Calu3 (cell line): ENCODE results near the gene NADK2. TPM values are rescaled to one million over a fixed set of nuclear protein-coding genes. Genes with fewer than 3 reads are reported as not detected.

Experiments
- BruUV-seq: library from RNA; stranded (reverse); fragments of 400-500 nt; replicated peaks from 2 replicates; lab custom pipeline; 2021; lab: Mats Ljungman, UMichigan
- CTCF ChIA-PET: fragments of 300-600 bp; sonication (Branson Sonifier 250); formaldehyde crosslinking; loops from one replicate; lab custom pipeline; 2022; ENCODE audit warnings: antibody characterized with exemption; lab: Charles Lee
- DNase-seq: peaks from one replicate; pipeline ENCODE4 v3.0.0; 2022
- H3K27ac Mint-ChIP-seq: one replicate; pipeline ENCODE4 v1.8.0; 2022; ENCODE audit warnings: mixed read lengths; ENCODE audit not compliant: unreplicated experiment
- H3K27me3 Mint-ChIP-seq: one replicate; pipeline ENCODE4 v1.8.0; 2022; ENCODE audit warnings: mixed read lengths; ENCODE audit not compliant: unreplicated experiment
- H3K36me3 Mint-ChIP-seq: one replicate; pipeline ENCODE4 v1.8.0; 2022; ENCODE audit warnings: mild to moderate bottlenecking, moderate library complexity, mixed read lengths; ENCODE audit not compliant: insufficient read depth, unreplicated experiment
- H3K4me1 Mint-ChIP-seq: one replicate; pipeline ENCODE4 v1.8.0; 2022; ENCODE audit warnings: mild to moderate bottlenecking, low read depth, mixed read lengths; ENCODE audit not compliant: unreplicated experiment
- H3K4me3 Mint-ChIP-seq: one replicate; pipeline ENCODE4 v1.8.0; 2022; ENCODE audit warnings: mild to moderate bottlenecking, low read depth, moderate library complexity, mixed read lengths; ENCODE audit not compliant: unreplicated experiment
- H3K9me3 Mint-ChIP-seq: one replicate; pipeline ENCODE4 v1.8.0; 2022; ENCODE audit warnings: low read depth, mixed read lengths; ENCODE audit not compliant: unreplicated experiment
- intact Hi-C: fragments of 100-400 bp; cut with micrococcal nuclease; formaldehyde crosslinking; loops from one replicate; pipeline ENCODE4 v1.10.0; 2022; ENCODE audit not compliant: unreplicated experiment
- total RNA-seq: library from RNA; stranded (reverse); gene quantifications from 2 replicates; pipeline ENCODE4 v1.2.3, GENCODE V29; 2022
- TF ChIP-seq, protein P1 (sequence below): fragments of 200-600 bp; IDR thresholded peaks from one replicate; pipeline ENCODE4 v1.8.0; 2022; ENCODE audit warnings: antibody characterized with exemption; ENCODE audit not compliant: unreplicated experiment

Gene NADK2
- total RNA-seq, 1 experiment from 2014 or later, result 18.8 TPM

DNA sequence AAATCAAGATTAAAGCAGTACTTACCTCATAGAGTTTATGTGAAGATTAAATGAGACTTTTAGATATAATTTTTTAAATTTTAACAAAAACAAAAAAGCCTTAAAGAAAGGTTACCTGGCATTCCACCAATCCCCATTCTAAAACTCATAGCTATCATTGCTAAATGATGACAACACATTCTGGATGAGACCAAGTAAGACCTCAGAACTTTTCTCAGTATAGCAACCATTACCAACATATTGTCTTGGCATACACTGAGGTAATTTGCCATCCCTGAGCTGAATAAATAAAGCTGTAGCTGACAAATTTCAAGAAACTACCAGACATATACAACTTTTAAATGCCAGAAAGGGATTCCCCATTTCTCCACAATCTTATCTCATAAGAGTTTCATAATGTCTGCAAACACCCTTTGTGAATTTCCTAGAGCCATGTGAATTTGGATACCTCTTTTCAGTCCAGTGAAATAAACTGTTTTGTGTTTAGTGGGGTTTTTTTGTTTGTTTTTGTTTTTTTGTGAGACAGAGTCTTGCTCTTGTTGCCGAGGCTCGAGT is 30.5 kb upstream of the NADK2 start:
- TF ChIP-seq, protein P1, sequence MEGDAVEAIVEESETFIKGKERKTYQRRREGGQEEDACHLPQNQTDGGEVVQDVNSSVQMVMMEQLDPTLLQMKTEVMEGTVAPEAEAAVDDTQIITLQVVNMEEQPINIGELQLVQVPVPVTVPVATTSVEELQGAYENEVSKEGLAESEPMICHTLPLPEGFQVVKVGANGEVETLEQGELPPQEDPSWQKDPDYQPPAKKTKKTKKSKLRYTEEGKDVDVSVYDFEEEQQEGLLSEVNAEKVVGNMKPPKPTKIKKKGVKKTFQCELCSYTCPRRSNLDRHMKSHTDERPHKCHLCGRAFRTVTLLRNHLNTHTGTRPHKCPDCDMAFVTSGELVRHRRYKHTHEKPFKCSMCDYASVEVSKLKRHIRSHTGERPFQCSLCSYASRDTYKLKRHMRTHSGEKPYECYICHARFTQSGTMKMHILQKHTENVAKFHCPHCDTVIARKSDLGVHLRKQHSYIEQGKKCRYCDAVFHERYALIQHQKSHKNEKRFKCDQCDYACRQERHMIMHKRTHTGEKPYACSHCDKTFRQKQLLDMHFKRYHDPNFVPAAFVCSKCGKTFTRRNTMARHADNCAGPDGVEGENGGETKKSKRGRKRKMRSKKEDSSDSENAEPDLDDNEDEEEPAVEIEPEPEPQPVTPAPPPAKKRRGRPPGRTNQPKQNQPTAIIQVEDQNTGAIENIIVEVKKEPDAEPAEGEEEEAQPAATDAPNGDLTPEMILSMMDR, result no peak
- CTCF ChIA-PET, result no interaction called here
- H3K36me3 Mint-ChIP-seq, result no peaks in the 10 kb centered on the region
- DNase-seq, result no peak
- H3K27me3 Mint-ChIP-seq, result peaks cover 22% of the 10 kb centered on the region
- no peaks in the 10 kb centered on the region for H3K4me1 Mint-ChIP-seq
- H3K27ac Mint-ChIP-seq, result no peak overlapping the region
- BruUV-seq, result no TSS peak
- H3K9me3 Mint-ChIP-seq, result no peaks in the 10 kb centered on the region
- H3K4me3 Mint-ChIP-seq, result no peak overlapping the region
- intact Hi-C loops, result no loop called here

DNA sequence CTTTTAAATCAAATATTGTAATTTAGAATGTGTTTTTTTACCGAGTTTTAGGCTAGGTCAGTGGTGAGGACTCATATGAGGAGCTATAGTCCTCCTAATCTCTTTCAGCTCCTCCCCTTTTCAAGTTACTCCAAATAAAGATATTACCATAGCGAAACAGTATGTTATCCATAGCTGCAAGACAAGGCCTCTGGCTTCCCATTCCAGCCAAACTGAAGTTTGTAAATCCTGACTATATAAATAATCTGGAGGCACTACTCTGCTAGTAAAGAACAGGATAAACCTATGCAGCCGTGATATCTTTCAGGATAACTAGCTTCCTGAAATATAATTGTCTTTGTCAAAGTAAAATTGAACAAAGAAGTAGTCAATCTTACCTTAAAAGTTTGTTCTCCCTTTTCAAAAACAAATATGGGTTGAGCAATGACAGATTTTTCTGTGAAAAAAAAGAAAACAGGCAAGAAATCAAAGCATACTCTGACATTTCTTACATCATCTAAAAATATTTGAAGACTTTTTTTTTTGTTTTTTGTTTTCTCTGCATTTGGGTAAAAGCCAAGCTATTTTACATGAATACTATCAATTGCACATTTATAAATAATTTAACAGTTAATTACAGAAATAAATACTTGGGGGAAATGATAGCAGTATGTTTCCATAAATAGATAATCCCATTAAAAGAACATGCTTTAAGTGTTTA is 29.3 kb upstream of the NADK2 start:
- CTCF ChIA-PET, result interaction anchor here (0.5 kb wide), 1 partner anchor 13 kb away, joined by 4 read pairs; no protein-coding TSS in a partner anchor
- DNase-seq, result no peak
- peaks cover 15% of the 10 kb centered on the region for H3K27me3 Mint-ChIP-seq
- TF ChIP-seq, protein P1, result no peak
- no TSS peak for BruUV-seq
- intact Hi-C loops, result no loop called here
- no peaks in the 10 kb centered on the region for H3K9me3 Mint-ChIP-seq
- no peaks in the 10 kb centered on the region for H3K36me3 Mint-ChIP-seq
- no peak overlapping the region for H3K4me3 Mint-ChIP-seq
- no peak overlapping the region for H3K27ac Mint-ChIP-seq
- H3K4me1 Mint-ChIP-seq, result no peaks in the 10 kb centered on the region

DNA sequence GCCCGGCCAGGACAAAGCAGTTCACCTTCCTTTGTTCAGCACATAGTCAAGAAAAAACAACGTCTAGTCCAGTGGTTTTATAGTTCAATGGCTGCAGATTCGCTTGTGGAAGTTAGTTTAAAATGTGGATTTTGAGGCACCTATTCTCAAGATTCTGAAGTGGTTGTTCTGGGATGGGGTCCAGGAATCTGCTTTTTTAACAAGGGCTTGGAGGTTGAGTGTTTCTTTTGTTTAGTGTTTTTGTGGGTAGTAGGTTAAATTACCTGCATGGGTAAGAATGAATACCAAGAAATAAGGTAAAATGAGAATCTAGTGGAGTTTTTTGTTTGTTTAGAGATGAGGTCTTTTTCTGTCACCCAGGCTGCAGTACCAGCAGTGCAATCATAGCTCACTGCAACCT is 28.4 kb upstream of the NADK2 start:
- DNase-seq, result no peak
- Mint-ChIP-seq H3K4me3 (no peak overlapping the region), H3K4me1 (no peaks in the 10 kb centered on the region), H3K9me3 (no peaks in the 10 kb centered on the region), H3K27ac (no peak overlapping the region), H3K36me3 (no peaks in the 10 kb centered on the region), H3K27me3 (peaks cover 15% of the 10 kb centered on the region)
- CTCF ChIA-PET, result no interaction called here
- TF ChIP-seq, protein P1, result no peak
- BruUV-seq, result no TSS peak
- intact Hi-C loops, result no loop called here

DNA sequence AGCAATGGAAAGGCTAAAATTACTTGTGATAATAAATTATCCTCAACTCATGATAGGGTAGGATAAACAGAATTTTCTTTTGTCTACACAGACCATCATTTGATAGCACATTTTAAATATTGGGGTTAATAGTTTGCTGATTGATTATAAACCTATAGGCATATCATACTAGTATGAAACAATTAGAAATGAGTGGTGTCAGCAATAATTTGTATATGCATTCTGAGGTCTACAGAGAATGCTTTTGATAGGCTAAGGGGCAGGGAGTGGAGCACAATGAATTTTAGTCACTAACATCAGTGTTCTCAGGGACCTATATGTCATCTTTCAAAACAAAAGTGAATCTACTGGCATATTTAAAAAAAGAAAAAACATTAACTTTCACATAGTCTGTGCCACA is 27.8 kb upstream of the NADK2 start:
- Mint-ChIP-seq H3K36me3 (no peaks in the 10 kb centered on the region), H3K4me3 (no peak overlapping the region), H3K4me1 (no peaks in the 10 kb centered on the region), H3K27me3 (peaks cover 9% of the 10 kb centered on the region), H3K27ac (no peak overlapping the region), H3K9me3 (no peaks in the 10 kb centered on the region)
- CTCF ChIA-PET, result no interaction called here
- no TSS peak for BruUV-seq
- intact Hi-C loops, result loop anchor here (5.0 to 10.0 kb wide), 2 partner anchors 128 to 235 kb away; no protein-coding TSS in a partner anchor
- no peak for DNase-seq
- TF ChIP-seq, protein P1, result no peak
